ENCODE measurements around the gene BDKRB2.

BDKRB2 gene

DNA sequence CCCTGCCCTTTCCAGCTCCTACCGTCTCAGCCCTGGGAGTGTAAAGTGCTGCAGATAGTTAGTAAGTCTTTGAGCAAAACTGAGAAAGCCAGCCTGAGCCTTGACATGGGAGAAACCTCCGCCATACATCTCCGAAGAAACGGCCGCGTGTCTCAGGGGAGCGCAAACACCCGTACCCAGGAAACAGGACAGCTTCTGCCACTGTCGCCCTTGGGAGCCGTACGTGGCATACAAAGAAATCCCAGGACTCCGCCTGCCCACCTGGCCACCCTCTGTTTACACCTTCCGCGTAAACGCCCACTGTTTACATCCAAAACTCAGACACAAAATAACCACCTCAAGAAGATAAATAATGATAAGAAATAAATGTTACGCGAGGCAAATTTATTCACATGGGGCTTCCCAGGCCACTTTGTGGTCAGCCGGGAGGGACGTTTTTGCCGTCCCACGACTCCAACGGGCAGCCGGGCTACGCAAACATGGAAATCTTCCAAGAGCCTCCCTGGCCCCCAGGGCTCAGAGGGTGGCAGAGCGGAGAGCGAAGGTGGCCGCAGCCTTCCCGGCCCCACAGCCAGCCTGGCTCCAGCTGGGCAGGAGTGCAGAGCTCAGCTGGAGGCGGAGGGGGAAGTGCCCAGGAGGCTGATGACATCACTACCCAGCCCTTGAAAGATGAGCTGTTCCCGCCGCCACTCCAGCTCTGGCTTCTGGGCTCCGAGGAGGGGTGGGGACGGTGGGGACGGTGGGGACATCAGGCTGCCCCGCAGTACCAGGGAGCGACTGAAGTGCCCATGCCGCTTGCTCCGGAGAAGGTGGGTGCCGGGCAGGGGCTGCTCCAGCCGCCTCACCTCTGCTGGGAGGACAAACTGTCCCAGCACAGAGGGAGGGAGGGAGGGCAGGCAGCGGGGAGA is at the start of gene BDKRB2:
BDKRB2 (plus strand) TSS at position 689 of the 908 bp plus-strand sequence. CDS start 32,269 bp downstream, outside the sequence.
- peak; percentile 2 for DNase-seq

DNA sequence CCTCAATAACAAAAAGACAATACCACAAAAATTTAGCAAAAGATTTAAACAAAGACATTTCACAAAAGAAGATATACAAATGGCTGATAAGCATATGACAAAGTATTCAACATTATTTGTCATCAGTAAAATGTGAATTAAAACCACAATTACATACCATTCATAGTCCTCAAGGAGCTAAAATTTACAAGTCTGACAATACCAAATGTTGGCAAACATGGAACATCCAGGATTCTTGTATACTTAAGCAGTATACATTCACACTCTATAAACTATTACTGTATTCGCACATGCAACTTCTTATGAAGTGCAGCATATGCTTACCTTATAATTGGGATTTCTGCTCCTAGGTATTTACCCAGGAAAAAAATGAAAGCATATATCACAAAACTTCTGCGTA is 49.7 kb upstream of the BDKRB2 start:
- no peak for DNase-seq

DNA sequence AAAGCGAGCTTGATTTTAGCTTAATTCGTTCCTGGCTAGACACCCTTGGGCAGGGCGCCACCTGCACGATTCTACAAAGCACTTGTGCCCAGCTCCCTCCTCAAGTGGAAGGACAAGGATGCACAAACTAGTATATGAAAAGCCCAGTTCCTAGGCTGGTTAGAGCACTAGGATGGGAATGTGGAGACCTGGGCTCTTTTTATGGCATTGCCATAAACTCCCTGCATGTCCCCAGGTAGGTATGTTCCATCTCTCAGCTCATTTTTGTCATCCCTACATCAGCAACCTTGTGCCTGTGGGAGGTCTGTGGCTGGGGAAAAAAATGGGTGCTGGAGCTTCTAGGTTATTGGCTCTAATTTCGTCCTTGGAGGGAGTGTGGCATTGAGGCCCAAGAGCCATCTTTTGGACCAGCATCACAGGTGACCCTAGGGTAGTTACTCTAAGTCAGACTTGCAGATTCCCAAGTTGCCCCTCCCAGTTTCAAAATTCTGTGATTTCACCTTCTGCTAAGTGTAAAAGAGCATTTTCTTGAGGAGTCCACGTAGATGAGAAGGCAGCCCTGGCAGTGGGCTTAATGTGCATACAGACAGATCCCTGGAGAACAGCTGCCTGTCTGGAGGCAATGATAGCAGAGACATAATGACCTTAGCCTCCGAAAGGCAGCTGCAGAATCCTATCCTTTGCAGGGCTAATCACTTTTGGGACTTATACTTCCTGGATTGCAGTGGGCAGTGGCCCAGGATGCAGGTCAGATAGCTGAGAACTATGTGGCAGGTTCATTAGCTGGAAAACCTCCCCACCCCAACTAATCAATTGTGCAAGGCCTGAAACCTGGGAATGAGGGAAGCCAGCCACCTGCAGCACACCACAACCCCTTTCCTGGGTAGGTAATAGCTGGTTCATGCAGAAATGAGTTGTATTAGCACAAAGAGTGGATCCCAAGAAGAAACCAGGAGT is 47.6 kb upstream of the BDKRB2 start:
- no peak for DNase-seq

DNA sequence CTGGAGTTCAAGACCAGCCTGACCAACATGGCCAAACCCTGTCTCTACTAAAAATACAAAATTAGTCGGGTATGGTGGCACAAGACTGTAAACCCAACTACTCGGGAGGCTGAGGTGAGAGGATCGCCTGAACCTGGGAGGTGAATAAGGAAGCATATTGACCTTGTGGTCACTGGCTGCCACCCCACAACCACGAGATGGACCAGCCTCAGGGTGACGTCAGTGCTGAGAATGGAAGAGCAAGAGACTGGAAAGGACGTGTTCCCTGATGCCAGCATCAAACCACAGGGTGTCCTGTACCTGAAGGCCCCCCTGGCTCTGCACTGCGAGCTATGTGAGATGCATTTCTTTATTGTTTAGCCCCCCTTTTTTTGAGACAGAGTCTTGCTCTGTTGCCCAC is 45.9 kb upstream of the BDKRB2 start:
- DNase-seq, result no peak

DNA sequence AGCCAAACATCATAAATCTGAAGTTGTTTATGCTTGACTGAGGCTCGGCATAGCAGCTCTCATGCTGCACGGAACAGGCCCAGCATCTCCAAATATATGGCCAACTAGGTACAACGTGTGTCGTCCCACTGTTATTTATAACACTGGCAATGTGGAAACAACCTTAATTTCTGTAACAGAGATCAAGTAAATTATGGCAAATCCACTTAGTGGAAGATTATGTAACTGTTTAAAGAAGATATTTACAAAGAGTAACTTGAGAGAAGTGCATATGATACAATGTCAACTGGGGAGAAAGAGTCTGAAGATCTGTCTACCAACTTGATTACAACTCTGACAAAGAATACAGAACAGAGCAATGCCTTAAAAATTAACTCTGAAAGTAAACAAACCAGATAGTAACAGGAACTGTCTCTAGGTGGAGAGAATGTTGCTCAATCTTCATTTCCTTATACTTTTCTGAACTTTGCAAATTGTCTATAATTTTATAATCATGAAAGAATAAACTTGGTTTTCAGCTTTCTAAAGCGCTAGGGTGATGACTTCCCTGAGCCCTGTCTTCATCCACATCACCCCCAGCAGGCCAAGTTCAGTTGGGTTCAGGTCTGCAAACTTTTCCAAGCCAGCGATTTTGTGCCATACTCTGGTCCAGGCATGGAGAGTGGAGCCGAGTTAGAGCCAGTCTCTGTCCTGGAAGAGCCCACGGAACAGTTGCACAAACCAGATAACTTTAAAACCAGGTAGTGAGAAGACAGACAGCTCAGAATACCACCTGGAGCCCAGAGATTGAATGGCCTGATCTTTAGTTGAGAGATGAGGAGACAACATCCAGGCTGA is 44.3 kb upstream of the BDKRB2 start:
- DNase-seq, result no peak

DNA sequence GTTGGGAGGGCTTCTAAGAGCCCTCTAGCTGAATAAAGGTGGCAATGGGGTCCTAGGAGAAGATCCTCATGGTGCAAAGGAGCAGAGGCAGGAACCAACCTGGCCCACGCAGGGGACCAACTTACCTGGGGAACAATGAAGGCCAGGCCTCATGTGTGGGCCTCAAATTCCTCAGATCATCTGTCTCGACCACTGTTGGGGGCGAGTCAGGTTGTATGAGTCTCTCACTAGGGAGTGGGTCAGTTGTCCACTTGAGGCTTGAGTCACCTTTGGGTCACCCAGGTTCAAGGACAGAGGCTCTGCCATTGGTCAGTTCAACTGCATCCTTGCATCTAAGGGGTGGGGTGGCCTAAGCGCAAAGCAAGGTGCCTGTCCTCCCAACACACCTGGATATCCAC is 43.7 kb upstream of the BDKRB2 start:
- DNase-seq, result no peak

DNA sequence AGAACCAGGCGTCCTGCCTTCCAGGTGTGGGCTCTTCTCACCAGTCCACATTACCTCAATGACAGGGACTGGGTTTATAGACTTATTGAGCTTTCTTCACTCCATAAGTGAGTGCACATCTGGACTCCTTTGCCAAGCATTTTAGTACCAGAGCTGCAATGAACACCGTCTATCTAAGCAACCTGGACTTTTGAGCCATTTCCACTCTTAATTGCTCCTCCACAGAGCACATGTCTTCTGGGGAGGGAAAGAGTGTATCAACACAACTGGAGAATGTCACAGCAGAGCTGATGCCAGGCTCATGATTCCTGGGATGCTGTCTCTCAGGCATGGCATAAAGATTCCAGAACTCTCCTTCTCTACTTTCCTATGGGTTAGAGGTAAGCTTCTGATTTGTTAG is 43.0 kb upstream of the BDKRB2 start:
- no peak for DNase-seq

DNA sequence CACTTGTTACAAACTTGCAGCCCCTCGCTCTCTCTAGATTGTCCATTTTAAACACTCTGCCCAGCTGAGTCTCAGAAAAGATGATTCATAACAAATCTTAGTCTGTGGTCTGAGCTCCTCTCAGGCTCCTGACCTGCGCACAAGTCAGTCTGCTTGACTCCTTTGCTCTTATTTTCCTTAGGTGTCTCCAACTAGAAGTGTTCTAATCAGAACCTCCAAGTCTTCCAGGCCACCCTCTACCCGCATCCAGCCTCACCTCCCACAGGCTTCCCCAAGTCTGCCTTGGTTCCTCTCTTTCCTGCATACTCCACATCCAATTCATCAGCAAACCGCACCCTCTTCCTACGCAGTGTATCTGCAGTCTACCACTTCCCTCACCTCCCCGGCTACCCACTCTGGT is 42.4 kb upstream of the BDKRB2 start:
- no peak for DNase-seq

DNA sequence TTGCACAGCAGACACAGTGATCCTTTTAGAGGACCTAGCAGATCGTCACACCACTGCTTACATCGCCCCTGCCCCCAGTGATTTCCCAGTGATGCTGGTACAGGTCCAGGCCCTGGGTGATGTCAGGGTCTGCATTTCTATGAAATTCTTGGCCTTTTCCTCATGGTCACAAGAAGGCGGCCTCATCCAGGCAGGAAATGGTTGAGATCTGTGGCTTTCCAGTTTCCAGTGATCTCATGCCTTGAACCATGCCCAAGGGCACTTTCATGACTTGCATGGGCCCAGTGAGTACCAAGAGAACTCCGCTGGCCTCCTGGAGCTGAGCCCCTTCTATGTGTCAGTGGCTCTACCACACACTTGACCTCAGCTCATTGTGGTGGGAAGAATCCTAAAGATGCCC is 41.9 kb upstream of the BDKRB2 start:
- DNase-seq, result no peak

DNA sequence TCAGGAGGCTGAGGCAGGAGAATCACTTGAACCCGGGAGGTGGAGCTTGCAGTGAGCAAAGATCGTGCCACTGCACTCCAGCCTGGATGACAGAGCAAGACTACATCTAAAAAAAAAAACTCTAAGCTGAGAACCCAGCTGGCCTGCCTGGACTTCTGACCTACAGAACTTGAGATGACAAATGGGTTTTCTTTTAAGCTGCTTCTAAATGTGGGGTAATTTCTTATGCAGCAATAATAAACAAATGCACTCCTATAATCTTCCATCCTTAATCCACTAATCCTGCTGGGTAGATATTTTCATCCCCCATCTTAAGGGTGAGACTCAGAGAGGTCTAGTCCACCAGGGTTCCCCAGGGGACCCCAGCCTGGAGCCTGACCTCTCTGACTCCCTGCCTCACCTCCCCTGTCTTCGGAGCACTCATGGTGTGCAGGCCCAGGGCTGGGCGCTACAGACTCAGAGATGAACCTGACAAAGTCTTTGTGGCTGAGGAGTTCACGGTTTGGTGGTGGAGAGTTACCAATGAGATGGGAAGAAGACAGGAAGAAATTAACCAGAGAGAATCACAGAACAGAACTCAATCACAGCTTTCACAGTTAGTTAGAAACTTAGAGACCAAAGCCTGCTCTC is 39.7 kb upstream of the BDKRB2 start:
- no peak for DNase-seq

DNA sequence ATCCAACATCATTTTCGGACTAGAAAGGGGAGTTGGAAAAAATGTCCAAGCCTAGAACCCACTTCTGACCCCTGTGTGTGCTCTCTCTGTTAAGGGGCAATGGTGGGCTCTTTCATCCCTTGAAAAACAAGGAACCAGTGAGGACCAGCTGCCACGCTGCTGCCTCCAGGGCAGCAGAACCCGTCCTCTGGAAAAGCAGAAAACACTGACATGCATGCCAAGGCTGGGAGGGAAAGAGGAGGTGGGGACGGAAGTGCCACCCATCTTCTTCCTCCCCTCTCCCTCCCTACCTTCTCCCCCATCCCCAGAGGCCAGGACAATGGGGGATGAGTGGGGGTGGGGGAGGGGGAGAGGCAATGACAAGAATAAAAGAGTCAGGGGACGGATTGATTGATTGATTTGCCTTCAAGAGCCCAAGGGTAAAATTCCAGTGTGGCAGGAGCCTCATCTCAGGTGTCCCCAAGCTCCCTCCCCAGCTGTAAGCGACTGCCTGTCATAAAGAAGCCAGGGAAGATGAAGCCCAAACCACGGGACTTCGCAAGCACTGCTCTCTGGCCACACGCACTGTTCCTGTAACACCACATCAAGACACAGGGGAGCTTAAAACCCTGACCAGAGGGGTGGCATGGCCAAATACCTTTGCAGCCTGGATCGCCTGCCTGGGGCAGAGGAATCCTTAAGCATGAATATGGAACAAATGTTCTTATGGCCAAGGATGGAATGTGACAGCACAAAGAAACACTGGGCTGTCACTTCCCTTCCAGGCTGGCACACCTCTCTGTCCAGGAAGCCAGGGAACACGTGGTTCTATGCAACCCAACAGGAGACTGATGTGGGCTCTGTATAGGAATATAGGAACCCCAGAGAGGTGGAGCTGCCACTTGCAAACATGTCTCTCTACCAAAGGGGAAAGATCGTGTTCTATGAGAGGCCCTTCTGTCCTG is 38.9 kb upstream of the BDKRB2 start:
- DNase-seq, result no peak

DNA sequence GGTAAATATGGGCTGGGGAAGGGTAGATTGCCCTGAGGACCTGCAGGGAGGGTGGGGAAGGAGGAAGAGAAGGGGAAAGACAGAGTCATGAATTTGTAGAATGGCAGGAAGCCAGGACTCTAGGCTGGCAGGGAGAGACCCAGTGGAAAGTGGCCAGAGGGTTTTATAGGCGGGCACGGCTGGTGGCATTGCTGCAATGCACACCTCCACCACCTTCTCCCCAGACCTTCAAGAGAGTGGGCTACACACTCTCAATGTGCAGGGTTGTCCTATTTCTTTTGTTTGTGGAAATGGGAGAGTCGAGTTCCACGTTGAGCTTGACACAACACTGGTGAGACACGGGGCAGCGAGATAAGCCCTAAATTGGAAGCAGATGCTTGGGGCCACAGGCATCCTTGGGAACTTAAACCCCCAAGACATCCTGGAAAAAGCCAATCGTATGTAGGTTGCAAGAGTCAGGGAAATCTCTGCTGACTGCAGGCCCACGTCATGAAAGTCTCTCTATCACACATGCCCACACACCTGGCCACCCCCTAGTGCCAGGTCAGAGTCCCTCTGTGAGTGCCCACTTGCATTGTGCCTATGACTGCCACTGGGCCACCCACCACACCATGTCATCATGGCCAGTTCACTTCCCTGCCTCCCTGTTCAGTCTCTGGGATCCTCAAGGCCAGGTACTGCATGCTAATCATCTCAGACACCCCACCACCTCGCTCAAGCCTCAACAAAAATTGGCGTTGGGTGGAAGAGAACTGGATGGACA is 38.0 kb upstream of the BDKRB2 start:
- DNase-seq, result no peak

DNA sequence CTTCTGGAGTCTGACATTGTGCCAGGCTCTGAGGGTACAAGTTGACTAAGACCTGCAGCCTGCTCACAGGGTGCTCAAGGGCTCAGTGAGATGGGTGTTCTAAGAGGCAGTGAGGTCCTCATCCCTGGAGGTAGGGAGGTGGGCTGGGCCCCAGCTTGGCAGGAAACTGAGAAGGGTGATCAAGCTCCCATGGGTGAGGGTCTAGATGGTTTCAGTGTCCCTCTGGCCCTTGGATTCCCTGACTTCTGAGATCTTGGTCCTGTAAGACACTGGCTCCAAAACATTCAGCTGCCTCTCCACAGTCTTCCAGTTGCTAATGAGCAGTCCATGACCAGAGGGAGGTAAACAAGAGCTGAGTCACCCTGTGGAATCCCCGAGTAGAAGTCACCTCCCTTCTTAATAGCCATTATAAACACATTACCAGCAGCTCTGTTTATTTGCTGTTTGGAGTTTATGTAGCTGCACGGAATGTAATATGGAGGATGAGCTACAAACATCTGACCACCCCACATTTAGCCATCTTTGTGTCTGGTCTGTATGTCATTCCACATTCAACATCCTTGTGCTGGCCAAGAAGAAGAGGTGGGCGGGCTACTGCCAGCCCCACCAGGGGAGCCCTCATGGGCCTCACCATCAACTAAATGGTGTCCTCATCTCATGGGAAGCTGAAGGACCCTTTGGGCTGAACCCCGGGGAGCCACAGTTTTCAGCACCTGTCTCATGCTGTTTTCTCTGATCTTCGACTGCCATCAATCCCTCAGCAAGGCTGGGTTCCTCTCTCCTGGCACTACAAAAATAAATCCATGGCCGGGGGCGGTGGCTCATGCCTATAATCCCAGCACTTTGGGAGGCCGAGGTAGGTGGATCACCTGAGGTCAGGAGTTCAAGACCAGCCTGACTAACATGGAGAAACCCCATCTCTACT is 37.2 kb upstream of the BDKRB2 start:
- no peak for DNase-seq

DNA sequence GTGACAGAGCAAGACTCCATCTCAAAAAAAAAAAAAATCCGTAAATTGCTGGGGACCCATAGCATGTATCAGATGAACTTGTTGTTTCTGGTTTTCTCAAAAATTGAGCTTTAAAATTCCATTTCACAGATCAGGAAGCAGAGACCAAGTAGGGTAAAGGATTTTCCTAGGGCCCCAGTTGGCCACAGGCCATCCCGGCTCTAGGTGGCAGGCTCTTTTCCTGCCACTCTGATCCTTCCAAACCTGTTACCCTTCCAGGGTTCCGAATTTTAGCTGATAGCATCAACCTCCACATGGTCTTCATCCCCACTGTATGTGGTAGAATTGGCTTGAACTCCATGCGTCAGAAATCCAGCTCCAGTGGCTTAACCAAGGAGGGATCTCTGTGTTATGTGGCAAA is 36.1 kb upstream of the BDKRB2 start:
- no peak for DNase-seq

DNA sequence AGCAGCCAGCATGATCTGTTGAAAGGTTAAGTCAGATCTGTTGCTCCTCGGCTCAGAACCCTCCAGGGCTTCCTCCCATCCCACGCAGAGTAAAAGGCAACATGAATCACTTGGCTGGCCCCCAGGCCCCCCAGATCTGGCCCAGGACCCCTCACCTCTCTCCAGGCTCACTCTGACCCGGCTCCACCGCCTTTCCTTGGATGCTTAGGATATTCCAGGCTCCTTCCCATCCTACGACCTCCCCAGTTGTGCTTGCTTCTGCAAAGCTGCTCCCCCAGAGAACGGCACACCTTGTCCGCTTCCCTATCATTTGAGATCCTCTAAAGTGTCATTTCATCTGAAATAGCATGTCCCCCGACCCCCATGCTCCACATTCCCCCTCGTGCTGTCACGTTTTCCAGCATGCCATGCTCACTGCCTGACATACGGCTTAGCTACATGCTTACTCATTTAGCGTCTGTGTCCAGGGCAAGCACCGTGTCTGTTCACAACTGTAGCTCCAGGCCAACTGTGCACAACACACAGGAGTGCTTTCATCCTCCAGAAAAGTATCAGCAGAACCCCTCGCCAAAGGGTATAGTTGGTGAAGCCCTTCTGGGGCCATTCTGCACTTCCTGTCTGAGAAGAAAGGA is 33.6 kb upstream of the BDKRB2 start:
- DNase-seq, result no peak

DNA sequence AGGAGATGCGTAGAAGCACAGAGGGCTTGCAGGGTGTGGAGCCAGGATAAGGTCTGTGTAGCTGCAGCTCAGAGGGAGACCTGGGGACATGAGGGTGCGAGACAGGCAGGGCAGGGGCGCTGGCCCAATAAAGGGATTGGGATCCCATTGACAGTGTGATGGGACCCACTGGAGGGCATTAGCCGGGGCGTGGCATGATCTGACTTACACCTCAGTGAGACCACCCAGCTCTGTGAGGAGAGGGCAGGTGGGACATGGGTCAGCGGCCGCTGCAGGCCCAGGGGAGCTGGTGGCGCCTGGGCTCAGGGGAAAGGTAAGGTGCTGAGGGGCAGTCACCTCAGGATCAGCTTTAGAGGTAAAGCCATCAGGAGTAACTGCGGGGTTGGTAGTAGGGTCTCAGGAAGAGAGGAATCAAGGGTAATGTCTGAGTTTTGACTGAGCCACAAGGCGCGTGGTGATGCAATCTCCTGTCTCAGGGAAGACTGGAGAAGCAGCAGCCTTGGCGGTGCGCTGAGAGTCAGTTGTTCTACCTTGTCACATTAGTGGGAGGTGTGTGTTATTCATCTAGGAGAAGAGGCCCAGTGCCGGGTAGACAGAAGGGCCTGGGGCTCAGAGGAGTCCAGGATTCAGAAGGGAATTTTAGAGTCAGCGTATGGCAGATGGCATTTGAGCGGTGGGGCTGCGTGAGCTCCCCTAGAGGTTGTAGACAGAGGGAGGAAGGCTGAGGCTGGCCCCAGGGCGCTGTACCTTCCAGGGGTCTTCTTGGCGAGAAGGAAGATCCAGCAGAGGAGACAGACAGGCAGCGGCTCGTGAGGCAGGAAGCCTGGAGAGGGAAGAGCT is 30.8 kb upstream of the BDKRB2 start:
- DNase-seq, result no peak

DNA sequence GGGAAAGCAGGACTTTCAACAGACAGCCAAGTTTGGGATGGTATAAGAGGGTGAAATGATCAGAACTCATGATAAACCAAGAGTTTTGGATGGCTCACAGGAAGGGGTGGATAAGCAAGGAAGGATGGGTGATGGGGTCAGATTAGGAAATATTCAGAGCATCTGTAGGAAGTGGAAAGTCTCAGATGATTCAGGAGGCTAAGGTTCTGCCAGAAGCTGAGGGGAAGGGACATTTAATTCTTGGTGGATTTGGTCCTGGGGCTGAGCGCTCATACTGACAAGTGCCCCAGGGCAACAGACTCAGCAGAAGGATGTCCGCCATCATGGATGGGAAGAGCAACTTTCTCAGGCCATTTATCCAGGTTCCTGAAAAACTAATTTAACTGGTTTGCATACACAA is 28.4 kb upstream of the BDKRB2 start:
- DNase-seq, result no peak

DNA sequence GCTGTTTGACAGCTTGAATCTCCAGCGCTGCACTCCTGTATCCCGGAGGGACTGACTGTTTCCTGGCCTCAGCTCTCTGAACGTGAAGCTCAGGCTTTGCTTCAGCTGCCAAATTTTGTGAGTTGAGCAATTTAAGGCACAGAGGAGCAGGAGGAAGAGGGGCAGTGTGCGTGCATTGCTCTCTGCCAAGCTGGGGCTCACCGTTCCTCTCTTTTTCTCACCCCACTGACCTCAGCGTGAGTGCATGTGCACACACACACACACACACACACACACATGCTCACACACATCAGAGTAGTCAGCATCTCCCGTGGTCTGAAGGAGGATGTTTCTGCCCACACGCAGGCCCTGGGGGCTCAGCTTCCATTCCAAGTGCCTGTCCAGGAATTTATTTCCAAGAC is 27.8 kb upstream of the BDKRB2 start:
- DNase-seq, result no peak

All from stimulated activated CD4-positive, alpha-beta T cell treated with anti-CD3 and anti-CD28 coated beads, Interleukin-12 subunit alpha, Interleukin-12 subunit beta, amount 100 ng/mL, for 4 hours (primary cell).